Endothelial cell (in vitro differentiated cells): Measurements from ENCODE around the gene INS. TPM values are rescaled to one million over a fixed set of nuclear protein-coding genes. Genes with fewer than 3 reads are reported as not detected.

ENCODE experiments used
- DNase-seq: peaks from one replicate; pipeline ENCODE4 v3.0.0; 2021; ENCODE audit warnings: low spot score
- H3K27ac Mint-ChIP-seq: one replicate; pipeline ENCODE4 v1.8.0; 2021; ENCODE audit warnings: mixed read lengths, inconsistent platforms; ENCODE audit not compliant: unreplicated experiment
- H3K27me3 Mint-ChIP-seq: one replicate; pipeline ENCODE4 v1.8.0; 2021; ENCODE audit warnings: mild to moderate bottlenecking, moderate library complexity, mixed read lengths, inconsistent platforms; ENCODE audit not compliant: unreplicated experiment
- H3K36me3 Mint-ChIP-seq: one replicate; pipeline ENCODE4 v1.8.0; 2021; ENCODE audit warnings: mild to moderate bottlenecking, low read depth, mixed read lengths, inconsistent platforms; ENCODE audit not compliant: unreplicated experiment
- H3K4me1 Mint-ChIP-seq: one replicate; pipeline ENCODE4 v1.8.0; 2021; ENCODE audit warnings: mild to moderate bottlenecking, mixed read lengths, inconsistent platforms; ENCODE audit not compliant: unreplicated experiment
- H3K4me3 Mint-ChIP-seq: one replicate; pipeline ENCODE4 v1.8.0; 2021; ENCODE audit warnings: mild to moderate bottlenecking, mixed read lengths, inconsistent platforms; ENCODE audit not compliant: unreplicated experiment
- H3K9me3 Mint-ChIP-seq: one replicate; pipeline ENCODE4 v1.8.0; 2021; ENCODE audit warnings: mixed read lengths, inconsistent platforms; ENCODE audit not compliant: unreplicated experiment
- total RNA-seq: library from RNA; stranded (reverse); fragmentation: NEBNext Ultra II Directional; extraction: Animal tissue kit (Norgen Biotek cat#: 25700); gene quantifications from one replicate; pipeline ENCODE4 v1.2.1, GENCODE V29; 2021; ENCODE audit not compliant: unreplicated experiment
- TF ChIP-seq, protein P1 (sequence below): fragments of 200-600 bp; sonication (generic); IDR thresholded peaks from one replicate; pipeline ENCODE4 v1.5.0; 2021; ENCODE audit warnings: antibody characterized with exemption; ENCODE audit not compliant: unreplicated experiment

INS gene
- total RNA-seq, 1 donor from 2014 or later = not detected

DNA sequence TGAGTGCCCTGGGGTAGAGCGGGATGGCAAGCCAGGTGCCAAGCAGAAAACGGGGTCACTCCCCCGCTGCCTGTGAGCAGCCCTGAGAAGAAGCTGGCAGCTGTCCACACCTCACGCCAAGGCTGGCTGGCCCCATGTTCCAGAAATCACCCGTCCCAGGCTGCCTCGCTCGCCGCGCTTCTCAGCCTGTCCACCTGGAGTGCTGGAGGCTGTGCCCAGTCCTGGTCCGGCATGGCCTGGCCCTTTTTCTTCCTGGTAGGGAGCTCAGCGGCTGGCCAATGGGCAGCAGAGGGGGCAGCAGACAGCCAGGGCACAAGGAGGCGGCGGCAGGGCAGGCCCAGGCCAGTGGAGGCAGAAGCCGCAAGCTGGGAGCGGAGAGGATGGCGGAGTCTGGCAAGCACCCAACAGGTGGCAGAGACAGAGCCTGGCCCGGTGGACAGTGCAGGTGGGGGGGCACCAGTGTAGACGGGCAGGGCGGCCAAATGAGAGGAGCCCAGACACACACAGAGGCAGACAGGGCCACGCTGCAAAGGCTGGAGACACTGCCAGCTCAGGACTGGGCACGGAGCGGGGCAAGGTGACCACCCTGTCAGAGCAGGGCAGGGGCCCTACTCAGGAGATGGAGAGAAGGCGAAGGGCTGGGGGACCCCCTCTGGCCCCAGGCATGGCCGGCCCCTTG, 47.8 kb upstream of the INS start:
- peaks cover 9% of the 10 kb centered on the region for H3K4me1 Mint-ChIP-seq
- no peaks in the 10 kb centered on the region for H3K9me3 Mint-ChIP-seq
- TF ChIP-seq, protein P1, sequence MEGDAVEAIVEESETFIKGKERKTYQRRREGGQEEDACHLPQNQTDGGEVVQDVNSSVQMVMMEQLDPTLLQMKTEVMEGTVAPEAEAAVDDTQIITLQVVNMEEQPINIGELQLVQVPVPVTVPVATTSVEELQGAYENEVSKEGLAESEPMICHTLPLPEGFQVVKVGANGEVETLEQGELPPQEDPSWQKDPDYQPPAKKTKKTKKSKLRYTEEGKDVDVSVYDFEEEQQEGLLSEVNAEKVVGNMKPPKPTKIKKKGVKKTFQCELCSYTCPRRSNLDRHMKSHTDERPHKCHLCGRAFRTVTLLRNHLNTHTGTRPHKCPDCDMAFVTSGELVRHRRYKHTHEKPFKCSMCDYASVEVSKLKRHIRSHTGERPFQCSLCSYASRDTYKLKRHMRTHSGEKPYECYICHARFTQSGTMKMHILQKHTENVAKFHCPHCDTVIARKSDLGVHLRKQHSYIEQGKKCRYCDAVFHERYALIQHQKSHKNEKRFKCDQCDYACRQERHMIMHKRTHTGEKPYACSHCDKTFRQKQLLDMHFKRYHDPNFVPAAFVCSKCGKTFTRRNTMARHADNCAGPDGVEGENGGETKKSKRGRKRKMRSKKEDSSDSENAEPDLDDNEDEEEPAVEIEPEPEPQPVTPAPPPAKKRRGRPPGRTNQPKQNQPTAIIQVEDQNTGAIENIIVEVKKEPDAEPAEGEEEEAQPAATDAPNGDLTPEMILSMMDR = no peak
- peaks cover 8% of the 10 kb centered on the region for H3K27me3 Mint-ChIP-seq
- H3K36me3 Mint-ChIP-seq = no peaks in the 10 kb centered on the region
- no peak overlapping the region for H3K4me3 Mint-ChIP-seq
- no peak for DNase-seq
- H3K27ac Mint-ChIP-seq = no peak overlapping the region

DNA sequence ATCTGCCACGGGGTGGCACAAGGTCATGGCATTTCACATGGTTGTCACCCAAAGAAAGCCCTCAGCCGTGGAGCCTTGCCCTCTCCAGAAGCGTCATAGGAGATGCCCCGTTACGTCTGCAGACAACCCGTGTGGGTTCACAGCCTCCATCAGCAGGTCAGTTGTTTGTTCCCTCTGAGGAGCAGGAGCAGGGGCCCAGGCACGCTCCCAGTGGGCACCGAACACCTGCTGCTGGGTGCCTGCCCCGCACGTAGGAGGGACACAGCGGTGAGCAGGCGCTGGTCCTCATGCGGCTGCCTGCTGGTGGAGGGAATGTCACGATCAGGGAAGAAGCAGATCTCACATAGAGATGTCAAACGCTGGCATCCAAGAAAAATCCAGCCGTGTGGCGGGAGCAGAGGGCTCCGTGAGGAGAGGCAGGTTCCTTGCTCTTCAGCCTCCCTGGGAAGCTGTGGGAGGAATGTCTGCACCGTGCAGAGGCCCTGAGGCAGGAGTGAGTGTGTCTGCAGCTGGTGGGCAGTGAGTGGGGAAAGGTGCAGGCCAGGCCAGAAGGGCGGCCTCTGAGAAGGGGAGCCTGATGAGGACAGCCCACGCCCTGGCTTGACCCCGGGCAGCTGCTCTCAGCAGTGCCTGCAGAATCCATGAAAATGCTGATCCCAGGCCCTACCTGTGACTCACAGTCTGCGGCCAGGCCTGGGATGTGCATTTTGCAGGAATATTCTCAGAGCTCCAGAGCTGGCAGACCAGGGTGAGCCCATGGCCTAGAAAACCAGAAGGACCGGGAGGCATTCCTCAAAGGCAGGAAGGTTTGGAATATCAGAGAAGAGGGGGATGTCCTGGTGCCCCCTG, 47.0 kb upstream of the INS start:
- TF ChIP-seq, protein P1 = no peak
- no peaks in the 10 kb centered on the region for H3K9me3 Mint-ChIP-seq
- DNase-seq = peak; percentile 1
- H3K36me3 Mint-ChIP-seq = no peaks in the 10 kb centered on the region
- H3K27me3 Mint-ChIP-seq = peaks cover 6% of the 10 kb centered on the region
- H3K4me1 Mint-ChIP-seq = peaks cover 4% of the 10 kb centered on the region
- H3K4me3 Mint-ChIP-seq = no peak overlapping the region
- no peak overlapping the region for H3K27ac Mint-ChIP-seq

DNA sequence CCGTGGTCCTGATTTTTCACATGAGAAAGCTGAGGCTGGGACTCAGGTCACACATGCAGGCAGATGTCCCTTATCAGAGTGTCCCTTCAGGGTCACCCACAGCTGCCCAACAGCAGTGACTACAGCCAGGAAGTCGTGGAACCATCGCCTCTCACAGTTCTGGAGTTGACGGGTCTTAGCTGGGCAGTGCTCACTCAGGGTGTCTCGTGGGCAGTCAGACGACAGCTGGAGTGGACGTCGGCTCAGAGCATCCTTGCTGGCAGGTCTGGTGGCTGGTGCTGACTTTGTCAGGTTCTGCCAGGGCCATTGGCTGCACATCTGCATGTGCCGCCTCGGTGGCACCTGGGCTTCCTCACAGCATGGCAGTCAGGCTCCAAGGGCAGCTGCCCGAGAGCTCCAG, 46.2 kb upstream of the INS start:
- Mint-ChIP-seq H3K27me3 (peaks cover 6% of the 10 kb centered on the region), H3K4me3 (no peak overlapping the region), H3K9me3 (no peaks in the 10 kb centered on the region), H3K4me1 (peaks cover 4% of the 10 kb centered on the region), H3K27ac (no peak overlapping the region), H3K36me3 (no peaks in the 10 kb centered on the region)
- TF ChIP-seq, protein P1 = no peak
- peak; percentile 1 for DNase-seq

DNA sequence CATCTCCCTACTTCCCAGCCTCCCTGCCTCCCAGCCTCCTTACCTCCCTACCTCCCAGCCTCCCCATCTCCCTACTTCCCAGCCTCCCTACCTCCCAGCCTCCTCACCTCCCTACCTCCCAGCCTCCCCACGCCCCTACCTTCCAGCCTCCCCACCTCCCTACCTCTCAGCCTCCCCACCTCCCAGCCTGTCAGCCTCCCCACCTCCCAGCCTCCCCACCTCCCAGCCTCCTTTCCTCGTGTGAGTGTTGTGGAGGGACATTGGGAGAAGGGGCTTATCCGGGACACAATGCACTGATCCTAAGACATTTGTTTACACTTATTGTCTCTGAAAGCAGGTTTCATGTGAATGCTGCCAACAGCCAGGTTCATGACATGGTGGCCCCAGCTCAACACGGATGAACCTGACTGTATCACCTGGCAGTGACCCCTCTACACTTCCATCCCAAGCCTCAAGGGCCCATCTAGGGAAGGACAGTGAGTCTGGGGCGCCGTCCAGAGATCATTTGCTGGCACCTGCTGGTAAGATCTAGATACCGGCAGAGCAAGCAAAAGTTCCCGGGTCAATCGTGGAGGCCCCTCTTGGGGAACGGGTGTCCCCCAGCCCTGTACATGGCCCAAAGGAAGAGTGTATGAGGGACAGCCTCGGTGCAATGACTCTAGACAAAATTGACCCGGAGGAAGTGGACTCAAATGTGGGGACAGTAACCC, 45.1 kb upstream of the INS start:
- peak overlapping the region; percentile 8 for H3K27ac Mint-ChIP-seq
- H3K4me3 Mint-ChIP-seq = no peak overlapping the region
- no peaks in the 10 kb centered on the region for H3K36me3 Mint-ChIP-seq
- peak; percentile 1 for DNase-seq
- no peaks in the 10 kb centered on the region for H3K9me3 Mint-ChIP-seq
- peaks cover 7% of the 10 kb centered on the region for H3K27me3 Mint-ChIP-seq
- H3K4me1 Mint-ChIP-seq = peaks cover 4% of the 10 kb centered on the region
- TF ChIP-seq, protein P1 = no peak
